ENCODE data around the gene CGB1.
"Not testable (repeated sequence)": the region's sequence is repeated elsewhere in the genome, so short reads cannot be mapped to it uniquely, and the experiment has no call there.

Gene CGB1

GRCh38 chr19:49031642-49032301, 4.9 kb downstream of the CGB1 start, which contains the start of gene CGB2:
Gene CGB2, plus strand, starts transcription at chr19:49031890. Its CDS starts 206 bp downstream, at chr19:49032096.
- H3F3A ChIP-seq (ENCODE audit: insufficient read depth, low read length); H3K4me3 ChIP-seq (ENCODE audit: low read length); H3K4me1 ChIP-seq (ENCODE audit: low read length); H4K20me1 ChIP-seq (ENCODE audit: insufficient read depth, low read length); H3K27ac ChIP-seq (ENCODE audit: low read length); H3K9me3 ChIP-seq (replicated peaks; ENCODE audit: insufficient read depth, low read length); H3K9ac ChIP-seq (ENCODE audit: low read length); H3K36me3 ChIP-seq (replicated peaks; ENCODE audit: insufficient read depth, low read length); H2AFZ ChIP-seq (ENCODE audit: low read length); H3K9me2 ChIP-seq (replicated peaks; ENCODE audit: insufficient read depth, low read length); H3K79me2 ChIP-seq (ENCODE audit: low read length); H3K27me3 ChIP-seq (replicated peaks; ENCODE audit: insufficient read depth, low read length); H3K4me2 ChIP-seq (ENCODE audit: low read depth, low read length); DNase-seq: not testable (repeated sequence)
- TF ChIP-seq CTCF (IDR thresholded peaks at IDR 0.05; ENCODE audit: low read length): peak; percentile 29

GRCh38 chr19:49030323-49030722, 6.4 kb downstream of the CGB1 start:
- H3K4me2 ChIP-seq (ENCODE audit: low read depth, low read length); H3K79me2 ChIP-seq (ENCODE audit: low read length); H3F3A ChIP-seq (ENCODE audit: insufficient read depth, low read length); H3K27ac ChIP-seq (ENCODE audit: low read length); H3K9me2 ChIP-seq (replicated peaks; ENCODE audit: insufficient read depth, low read length); H2AFZ ChIP-seq (ENCODE audit: low read length); DNase-seq; H4K20me1 ChIP-seq (ENCODE audit: insufficient read depth, low read length); H3K36me3 ChIP-seq (replicated peaks; ENCODE audit: insufficient read depth, low read length); H3K9me3 ChIP-seq (replicated peaks; ENCODE audit: insufficient read depth, low read length); H3K27me3 ChIP-seq (replicated peaks; ENCODE audit: insufficient read depth, low read length); H3K9ac ChIP-seq (ENCODE audit: low read length); H3K4me1 ChIP-seq (ENCODE audit: low read length); H3K4me3 ChIP-seq (ENCODE audit: low read length): not testable (repeated sequence)

GRCh38 chr19:49029749-49030148, 6.9 kb downstream of the CGB1 start:
- H3F3A ChIP-seq (ENCODE audit: insufficient read depth, low read length); H3K4me3 ChIP-seq (ENCODE audit: low read length); DNase-seq; H3K79me2 ChIP-seq (ENCODE audit: low read length); H4K20me1 ChIP-seq (ENCODE audit: insufficient read depth, low read length); H3K9me2 ChIP-seq (replicated peaks; ENCODE audit: insufficient read depth, low read length); H3K36me3 ChIP-seq (replicated peaks; ENCODE audit: insufficient read depth, low read length); H3K9ac ChIP-seq (ENCODE audit: low read length); H2AFZ ChIP-seq (ENCODE audit: low read length); H3K4me2 ChIP-seq (ENCODE audit: low read depth, low read length); H3K4me1 ChIP-seq (ENCODE audit: low read length); H3K27me3 ChIP-seq (replicated peaks; ENCODE audit: insufficient read depth, low read length); H3K9me3 ChIP-seq (replicated peaks; ENCODE audit: insufficient read depth, low read length); H3K27ac ChIP-seq (ENCODE audit: low read length): not testable (repeated sequence)

GRCh38 chr19:49028686-49029085, 8.0 kb downstream of the CGB1 start:
- H3F3A ChIP-seq (ENCODE audit: insufficient read depth, low read length); H3K27me3 ChIP-seq (replicated peaks; ENCODE audit: insufficient read depth, low read length); H3K4me2 ChIP-seq (ENCODE audit: low read depth, low read length): not testable (repeated sequence)

GRCh38 chr19:49025599-49025998, 11.1 kb downstream of the CGB1 start:
- not testable (repeated sequence) for H3K4me2 ChIP-seq (ENCODE audit: low read depth, low read length); H3K4me1 ChIP-seq (ENCODE audit: low read length); H3F3A ChIP-seq (ENCODE audit: insufficient read depth, low read length); H3K4me3 ChIP-seq (ENCODE audit: low read length); H3K9ac ChIP-seq (ENCODE audit: low read length); H3K27ac ChIP-seq (ENCODE audit: low read length); H3K9me3 ChIP-seq (replicated peaks; ENCODE audit: insufficient read depth, low read length); H3K36me3 ChIP-seq (replicated peaks; ENCODE audit: insufficient read depth, low read length); H3K79me2 ChIP-seq (ENCODE audit: low read length); H2AFZ ChIP-seq (ENCODE audit: low read length); H4K20me1 ChIP-seq (ENCODE audit: insufficient read depth, low read length); DNase-seq; H3K9me2 ChIP-seq (replicated peaks; ENCODE audit: insufficient read depth, low read length)
- H3K27me3 ChIP-seq (replicated peaks; ENCODE audit: insufficient read depth, low read length): peaks cover 12% of the 10 kb centered on the region; the same call in 1 of the 2 replicates

More at GRCh38 chr19:49028686-49029085, 8.0 kb downstream of the CGB1 start:
- H4K20me1 ChIP-seq (ENCODE audit: insufficient read depth, low read length); H3K36me3 ChIP-seq (replicated peaks; ENCODE audit: insufficient read depth, low read length); H3K9ac ChIP-seq (ENCODE audit: low read length); H3K9me3 ChIP-seq (replicated peaks; ENCODE audit: insufficient read depth, low read length); H2AFZ ChIP-seq (ENCODE audit: low read length); DNase-seq; H3K27ac ChIP-seq (ENCODE audit: low read length); H3K79me2 ChIP-seq (ENCODE audit: low read length); H3K4me1 ChIP-seq (ENCODE audit: low read length); H3K9me2 ChIP-seq (replicated peaks; ENCODE audit: insufficient read depth, low read length); H3K4me3 ChIP-seq (ENCODE audit: low read length): not testable (repeated sequence)

- not testable (repeated sequence) for H3F3A ChIP-seq (ENCODE audit: insufficient read depth, low read length); H4K20me1 ChIP-seq (ENCODE audit: insufficient read depth, low read length); H3K9me3 ChIP-seq (replicated peaks; ENCODE audit: insufficient read depth, low read length); DNase-seq; H3K9ac ChIP-seq (ENCODE audit: low read length); H3K4me3 ChIP-seq (ENCODE audit: low read length); H3K79me2 ChIP-seq (ENCODE audit: low read length); H3K9me2 ChIP-seq (replicated peaks; ENCODE audit: insufficient read depth, low read length); H3K27ac ChIP-seq (ENCODE audit: low read length); H3K4me1 ChIP-seq (ENCODE audit: low read length); H2AFZ ChIP-seq (ENCODE audit: low read length); H3K4me2 ChIP-seq (ENCODE audit: low read depth, low read length); H3K36me3 ChIP-seq (replicated peaks; ENCODE audit: insufficient read depth, low read length)
- peaks cover 17% of the 10 kb centered on the region; the same call in 1 of the 2 replicates for H3K27me3 ChIP-seq (replicated peaks; ENCODE audit: insufficient read depth, low read length)
These were observed 11.6 kb downstream of the CGB1 start for GRCh38 chr19:49025088-49025487.

- not testable (repeated sequence) for H3F3A ChIP-seq (ENCODE audit: insufficient read depth, low read length); H3K36me3 ChIP-seq (replicated peaks; ENCODE audit: insufficient read depth, low read length); H3K4me1 ChIP-seq (ENCODE audit: low read length); H3K4me3 ChIP-seq (ENCODE audit: low read length); H3K9ac ChIP-seq (ENCODE audit: low read length); H3K9me3 ChIP-seq (replicated peaks; ENCODE audit: insufficient read depth, low read length); H3K27ac ChIP-seq (ENCODE audit: low read length); DNase-seq; H3K4me2 ChIP-seq (ENCODE audit: low read depth, low read length); H3K79me2 ChIP-seq (ENCODE audit: low read length); H3K9me2 ChIP-seq (replicated peaks; ENCODE audit: insufficient read depth, low read length); H4K20me1 ChIP-seq (ENCODE audit: insufficient read depth, low read length); H2AFZ ChIP-seq (ENCODE audit: low read length)
- H3K27me3 ChIP-seq (replicated peaks; ENCODE audit: insufficient read depth, low read length): peaks cover 22% of the 10 kb centered on the region
These were observed 12.5 kb downstream of the CGB1 start, which contains the start of gene CGB3 for GRCh38 chr19:49024233-49024632. Gene CGB3, minus strand, starts transcription at chr19:49024333. Its CDS starts 362 bp downstream, at chr19:49023971.
